HepG2 (cell line): ENCODE measurements around the gene TMEM151A. TPM values are rescaled to one million over a fixed set of nuclear protein-coding genes. Genes with fewer than 3 reads are reported as not detected.

ENCODE experiments used
- ARNTL ChIP-seq: sonication (generic); formaldehyde crosslinking; IDR thresholded peaks from 2 replicates; pipeline ENCODE4 v1.4.0; 2020; ENCODE audit warnings: mild to moderate bottlenecking, missing genetic modification reagents
- DR1 ChIP-seq: sonication (generic); formaldehyde crosslinking; IDR thresholded peaks from 2 replicates; pipeline ENCODE4 v1.8.0; 2021; ENCODE audit warnings: mild to moderate bottlenecking, missing genetic modification reagents, inconsistent platforms
- FOSL1 ChIP-seq: sonication (generic); formaldehyde crosslinking; IDR thresholded peaks from 2 replicates; pipeline ENCODE4 v1.9.0; 2021; ENCODE audit warnings: missing genetic modification reagents, borderline replicate concordance
- GABPB1 ChIP-seq: IDR thresholded peaks from 2 replicates; pipeline ENCODE4 v1.6.1; 2016; ENCODE audit warnings: mild to moderate bottlenecking, missing genetic modification reagents, moderate library complexity, missing compliant biosample characterization
- GPN1 ChIP-seq: sonication (generic); formaldehyde crosslinking; IDR thresholded peaks from 2 replicates; pipeline ENCODE4 v1.5.1; 2020; ENCODE audit warnings: missing genetic modification reagents, borderline replicate concordance
- HMGXB4 ChIP-seq, 2 experiments: sonication (generic) in 1 of 2; formaldehyde crosslinking in 1 of 2; IDR thresholded peaks; 2 replicates each; pipeline versions ENCODE4 v1.4.0 to v1.6.1; 2018 to 2020; ENCODE audit warnings: missing genetic modification reagents in 2 of 2, borderline replicate concordance in 1 of 2, low read depth in 1 of 2, mild to moderate bottlenecking in 1 of 2, missing biosample characterization in 1 of 2
- KMT2A ChIP-seq: sonication (generic); formaldehyde crosslinking; IDR thresholded peaks from 2 replicates; pipeline ENCODE4 v1.4.0; 2020; ENCODE audit warnings: missing genetic modification reagents
- PREB ChIP-seq: sonication (generic); formaldehyde crosslinking; IDR thresholded peaks from 2 replicates; pipeline ENCODE4 v1.4.0; 2020; ENCODE audit warnings: missing genetic modification reagents
- RNF2 ChIP-seq: fragments of 450-650 bp; conservative IDR thresholded peaks from 2 replicates; pipeline ENCODE4 v1.6.1; 2016; ENCODE audit warnings: low read depth
- SIN3A ChIP-seq: IDR thresholded peaks from 2 replicates; pipeline ENCODE4 v1.6.1; 2011; ENCODE audit warnings: low read depth, mild to moderate bottlenecking, control low read depth, low read length, borderline replicate concordance
- TRIM24 ChIP-seq: sonication (generic); formaldehyde crosslinking; IDR thresholded peaks from 2 replicates; pipeline ENCODE4 v1.8.0; 2022; ENCODE audit warnings: mild to moderate bottlenecking, missing genetic modification reagents
- ZBTB10 ChIP-seq: sonication (generic); formaldehyde crosslinking; IDR thresholded peaks from 2 replicates; pipeline ENCODE4 v1.4.0; 2020; ENCODE audit warnings: missing genetic modification reagents, borderline replicate concordance
- ZFP91 ChIP-seq: sonication (generic); formaldehyde crosslinking; IDR thresholded peaks from 2 replicates; pipeline ENCODE4 v1.9.0; 2022; ENCODE audit warnings: missing genetic modification reagents, mild to moderate bottlenecking, borderline replicate concordance
- ZMYM3 ChIP-seq: sonication (generic); formaldehyde crosslinking; IDR thresholded peaks from 2 replicates; pipeline ENCODE4 v1.5.1; 2020; ENCODE audit warnings: mild to moderate bottlenecking, missing genetic modification reagents
- ZNF510 ChIP-seq: sonication (generic); formaldehyde crosslinking; IDR thresholded peaks from 2 replicates; pipeline ENCODE4 v1.4.0; 2020; ENCODE audit warnings: low read depth, mild to moderate bottlenecking, missing genetic modification reagents
- ZNF740 ChIP-seq: sonication (generic); formaldehyde crosslinking; IDR thresholded peaks from 2 replicates; pipeline ENCODE4 v1.4.0; 2020; ENCODE audit warnings: missing genetic modification reagents
- polyA plus RNA-seq, 8 experiments: library from polyadenylated mRNA; depleted of rRNA in 3 of 8; stranded (reverse) in 7 of 8; unstranded in 1 of 8; fragments of >200 nt; fragmentation: Illumina TruSeq in 4 of 8; extraction: Trizol in 4 of 8; gene quantifications; 2 replicates each; pipeline versions ENCODE4 v1.2.1 to v1.2.3, GENCODE V29; 2011 to 2016; ENCODE audit warnings: low read depth in 4 of 8, missing spikeins in 1 of 8, mixed read lengths in 1 of 8; ENCODE audit not compliant: insufficient read depth in 1 of 8
- total RNA-seq, 5 experiments: library from RNA; depleted of rRNA; stranded (reverse); fragments of >200 nt; fragmentation: Illumina TruSeq; extraction: Trizol; gene quantifications; 2 replicates each; pipeline ENCODE4 v1.2.3, GENCODE V29; 2016; ENCODE audit warnings: low read depth in 1 of 5

Gene TMEM151A
- total and polyA plus RNA-seq, 2 of the 13 experiments (the other 11 are each of a cell fraction or from before 2014, with no cell fraction given) = 0.18 to 0.33 TPM

GRCh38 chr11:66268952-66269905 lies 22.5 kb upstream of the TMEM151A start (continued):
- TF ChIP-seq HMGXB4 (CRISPR knock-in tag; IDR thresholded peaks at IDR 0.05; ENCODE audit: borderline replicate concordance in 1 of 2, low read depth in 1 of 2) = no peak
- TF ChIP-seq GABPB1 (CRISPR knock-in tag) = no peak
- no peak for TF ChIP-seq PREB (CRISPR knock-in tag)
- TF ChIP-seq KMT2A = no peak
- peak; percentile 31; the same call in 1 of the 2 replicates for TF ChIP-seq ZNF740 (CRISPR knock-in tag)
- TF ChIP-seq SIN3A = peak; percentile 58; the same call in 1 of the 2 replicates
- no peak for TF ChIP-seq TRIM24 (CRISPR knock-in tag)
- no peak for TF ChIP-seq ZBTB10 (CRISPR knock-in tag)
- no peak for TF ChIP-seq FOSL1 (CRISPR knock-in tag)
- TF ChIP-seq DR1 = no peak
- TF ChIP-seq ARNTL (CRISPR knock-in tag) = no peak
- TF ChIP-seq ZNF510 (CRISPR knock-in tag) = no peak
- TF ChIP-seq RNF2 = no peak
- TF ChIP-seq ZMYM3 (CRISPR knock-in tag) = no peak
- TF ChIP-seq GPN1 (CRISPR knock-in tag) = no peak
- TF ChIP-seq ZFP91 (CRISPR knock-in tag) = 0 out of 2 replicates have a peak, but pooled peaks have one; percentile 34
